Astrocyte (in vitro differentiated cells and primary cell): ENCODE data around the gene RIPPLY2.

Experiments used
- EZH2 ChIP-seq: IDR thresholded peaks from 2 replicates; pipeline ENCODE4 v1.6.1; 2012; ENCODE audit warnings: mild to moderate bottlenecking, low read length, inconsistent platforms; ENCODE audit not compliant: insufficient read depth
- TF ChIP-seq, protein P1 (sequence below): IDR thresholded peaks from 2 replicates; pipeline ENCODE4 v1.5.1; 2011; ENCODE audit warnings: low read depth, mild to moderate bottlenecking, inconsistent platforms, low read length, moderate library complexity; ENCODE audit not compliant: insufficient read depth

DNA sequence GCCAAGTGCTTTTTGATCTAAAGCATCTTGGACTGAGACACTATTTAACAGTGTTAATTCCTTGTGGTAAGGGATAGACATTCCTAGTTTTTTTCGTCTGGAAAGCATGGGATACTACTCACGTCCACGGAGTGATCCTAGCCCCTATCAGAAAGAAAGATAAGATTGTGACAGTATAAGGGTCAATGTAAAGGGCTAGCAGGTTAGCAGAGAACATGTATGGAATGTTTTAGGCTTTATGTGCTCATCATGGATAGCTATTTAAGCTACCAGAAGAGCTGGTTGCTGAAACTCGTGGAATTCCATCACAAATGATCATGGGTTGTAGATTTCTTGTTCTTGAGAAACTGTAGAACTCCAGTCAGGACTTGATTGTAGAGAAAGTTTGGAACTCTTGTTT is 38.4 kb downstream of the RIPPLY2 start:
- TF ChIP-seq, protein P1, sequence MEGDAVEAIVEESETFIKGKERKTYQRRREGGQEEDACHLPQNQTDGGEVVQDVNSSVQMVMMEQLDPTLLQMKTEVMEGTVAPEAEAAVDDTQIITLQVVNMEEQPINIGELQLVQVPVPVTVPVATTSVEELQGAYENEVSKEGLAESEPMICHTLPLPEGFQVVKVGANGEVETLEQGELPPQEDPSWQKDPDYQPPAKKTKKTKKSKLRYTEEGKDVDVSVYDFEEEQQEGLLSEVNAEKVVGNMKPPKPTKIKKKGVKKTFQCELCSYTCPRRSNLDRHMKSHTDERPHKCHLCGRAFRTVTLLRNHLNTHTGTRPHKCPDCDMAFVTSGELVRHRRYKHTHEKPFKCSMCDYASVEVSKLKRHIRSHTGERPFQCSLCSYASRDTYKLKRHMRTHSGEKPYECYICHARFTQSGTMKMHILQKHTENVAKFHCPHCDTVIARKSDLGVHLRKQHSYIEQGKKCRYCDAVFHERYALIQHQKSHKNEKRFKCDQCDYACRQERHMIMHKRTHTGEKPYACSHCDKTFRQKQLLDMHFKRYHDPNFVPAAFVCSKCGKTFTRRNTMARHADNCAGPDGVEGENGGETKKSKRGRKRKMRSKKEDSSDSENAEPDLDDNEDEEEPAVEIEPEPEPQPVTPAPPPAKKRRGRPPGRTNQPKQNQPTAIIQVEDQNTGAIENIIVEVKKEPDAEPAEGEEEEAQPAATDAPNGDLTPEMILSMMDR, result no peak
- TF ChIP-seq EZH2, result no peak
